ENCODE data around the gene LRMDA.

LRMDA gene

GRCh38 chr10:75548356-75548755, 116.9 kb downstream of the LRMDA start:
- peaks cover 40% of the 10 kb centered on the region for H3K4me1 Mint-ChIP-seq

GRCh38 chr10:75550191-75550590, 118.8 kb downstream of the LRMDA start:
- H3K4me3 Mint-ChIP-seq = no peak overlapping the region
- peaks cover 21% of the 10 kb centered on the region for H3K4me1 Mint-ChIP-seq
- peaks cover 60% of the 10 kb centered on the region for H3K9me3 Mint-ChIP-seq
- DNase-seq = no peak
- H3K27me3 Mint-ChIP-seq (ENCODE audit: low read depth, poor library complexity) = peaks cover 10% of the 10 kb centered on the region
- no peak overlapping the region for H3K27ac Mint-ChIP-seq
- peaks cover 37% of the 10 kb centered on the region for H3K36me3 Mint-ChIP-seq (ENCODE audit: low read depth)
- no peak for TF ChIP-seq CTCF (IDR thresholded peaks at IDR 0.05)

More at GRCh38 chr10:75548356-75548755, 116.9 kb downstream of the LRMDA start:
- H3K4me3 Mint-ChIP-seq = no peak overlapping the region
- no peak overlapping the region for H3K27ac Mint-ChIP-seq
- DNase-seq = no peak
- H3K27me3 Mint-ChIP-seq (ENCODE audit: low read depth, poor library complexity) = peaks cover 6% of the 10 kb centered on the region
- no peak for TF ChIP-seq CTCF (IDR thresholded peaks at IDR 0.05)
- H3K36me3 Mint-ChIP-seq (ENCODE audit: low read depth) = peaks cover 26% of the 10 kb centered on the region
- peaks cover 45% of the 10 kb centered on the region for H3K9me3 Mint-ChIP-seq

GRCh38 chr10:75552171-75552570, 120.7 kb downstream of the LRMDA start:
- H3K27ac Mint-ChIP-seq = no peak overlapping the region
- peaks cover 10% of the 10 kb centered on the region for H3K27me3 Mint-ChIP-seq (ENCODE audit: low read depth, poor library complexity)
- DNase-seq = no peak
- no peak overlapping the region for H3K4me3 Mint-ChIP-seq
- H3K9me3 Mint-ChIP-seq = peaks cover 76% of the 10 kb centered on the region
- no peak for TF ChIP-seq CTCF (IDR thresholded peaks at IDR 0.05)
- peaks cover 37% of the 10 kb centered on the region for H3K36me3 Mint-ChIP-seq (ENCODE audit: low read depth)
- peaks cover 14% of the 10 kb centered on the region for H3K4me1 Mint-ChIP-seq

GRCh38 chr10:75553550-75553949, 122.1 kb downstream of the LRMDA start:
- Mint-ChIP-seq H3K9me3 (peaks cover 84% of the 10 kb centered on the region), H3K36me3 (ENCODE audit: low read depth) (peaks cover 47% of the 10 kb centered on the region), H3K4me3 (no peak overlapping the region), H3K27ac (no peak overlapping the region), H3K27me3 (ENCODE audit: low read depth, poor library complexity) (peaks cover 10% of the 10 kb centered on the region), H3K4me1 (peaks cover under 1% of the 10 kb centered on the region)
- no peak for TF ChIP-seq CTCF (IDR thresholded peaks at IDR 0.05)
- DNase-seq = no peak

GRCh38 chr10:75555323-75555722, 123.9 kb downstream of the LRMDA start:
- no peak for TF ChIP-seq CTCF (IDR thresholded peaks at IDR 0.05)

GRCh38 chr10:75556320-75556719, 124.9 kb downstream of the LRMDA start:
- peaks cover 6% of the 10 kb centered on the region for H3K27me3 Mint-ChIP-seq (ENCODE audit: low read depth, poor library complexity)

More at GRCh38 chr10:75555323-75555722, 123.9 kb downstream of the LRMDA start:
- Mint-ChIP-seq H3K4me1 (no peaks in the 10 kb centered on the region), H3K4me3 (no peak overlapping the region), H3K27me3 (ENCODE audit: low read depth, poor library complexity) (peaks cover 8% of the 10 kb centered on the region), H3K36me3 (ENCODE audit: low read depth) (peaks cover 38% of the 10 kb centered on the region), H3K9me3 (peaks cover 75% of the 10 kb centered on the region), H3K27ac (no peak overlapping the region)
- no peak for DNase-seq

More at GRCh38 chr10:75556320-75556719, 124.9 kb downstream of the LRMDA start:
- Mint-ChIP-seq H3K36me3 (ENCODE audit: low read depth) (peaks cover 36% of the 10 kb centered on the region), H3K4me1 (no peaks in the 10 kb centered on the region), H3K9me3 (peaks cover 65% of the 10 kb centered on the region), H3K4me3 (no peak overlapping the region), H3K27ac (no peak overlapping the region)
- DNase-seq = no peak
- no peak for TF ChIP-seq CTCF (IDR thresholded peaks at IDR 0.05)

All from nephron progenitor cell (in vitro differentiated cells).